HepG2 (cell line): ENCODE measurements around the gene APOA1. TPM values are rescaled to one million over a fixed set of nuclear protein-coding genes. Genes with fewer than 3 reads are reported as not detected.
A peak's percentile ranks its signal among the peaks of the same experiment; 100 is the strongest.

ENCODE experiments used
- ARNT2 ChIP-seq: sonication (generic); formaldehyde crosslinking; IDR thresholded peaks from 2 replicates; pipeline ENCODE4 v1.8.0; 2022; ENCODE audit warnings: mild to moderate bottlenecking, low read depth, missing genetic modification reagents, moderate library complexity
- ATRX ChIP-seq: sonication (generic); formaldehyde crosslinking; IDR thresholded peaks from 2 replicates; pipeline ENCODE4 v1.4.0; 2020; ENCODE audit warnings: missing genetic modification reagents, borderline replicate concordance
- ELF1 ChIP-seq: sonication (generic); formaldehyde crosslinking; IDR thresholded peaks from 2 replicates; pipeline ENCODE4 v1.4.0; 2020; ENCODE audit warnings: missing genetic modification reagents
- FOXK1 ChIP-seq: sonication (generic); formaldehyde crosslinking; IDR thresholded peaks from 2 replicates; pipeline ENCODE4 v1.4.0; 2020; ENCODE audit warnings: low read depth, missing genetic modification reagents, borderline replicate concordance
- HNRNPUL1 ChIP-seq: fragments of 200-400 bp; formaldehyde crosslinking; IDR thresholded peaks from 2 replicates; pipeline ENCODE4 v1.6.1; 2017; ENCODE audit warnings: low read depth, mild to moderate bottlenecking, low read length, moderate library complexity
- MYC ChIP-seq: sonication (generic); formaldehyde crosslinking; IDR thresholded peaks from 2 replicates; pipeline ENCODE4 v1.9.0; 2021; ENCODE audit warnings: missing genetic modification reagents, borderline replicate concordance
- PHF8 ChIP-seq: sonication (generic); formaldehyde crosslinking; IDR thresholded peaks from 2 replicates; pipeline ENCODE4 v1.5.0; 2020; ENCODE audit warnings: missing genetic modification reagents
- RAD51 ChIP-seq: fragments of 450-650 bp; IDR thresholded peaks from 2 replicates; pipeline ENCODE4 v1.6.1; 2016; ENCODE audit warnings: borderline replicate concordance
- RNF2 ChIP-seq: fragments of 450-650 bp; conservative IDR thresholded peaks from 2 replicates; pipeline ENCODE4 v1.6.1; 2016; ENCODE audit warnings: low read depth
- TFAP4 ChIP-seq: sonication (generic); IDR thresholded peaks from 2 replicates; pipeline ENCODE4 v1.6.1; 2016; ENCODE audit warnings: low read depth, borderline replicate concordance
- TFE3 ChIP-seq: IDR thresholded peaks from 2 replicates; pipeline ENCODE4 v1.6.1; 2016
- ZBTB39 ChIP-seq: sonication (generic); formaldehyde crosslinking; IDR thresholded peaks from 2 replicates; pipeline ENCODE4 v1.5.0; 2020; ENCODE audit warnings: missing genetic modification reagents
- ZFP36L1 ChIP-seq: sonication (generic); formaldehyde crosslinking; IDR thresholded peaks from 2 replicates; pipeline ENCODE4 v1.8.0; 2022; ENCODE audit warnings: mild to moderate bottlenecking, missing genetic modification reagents, moderate library complexity
- ZNF160 ChIP-seq: sonication (generic); formaldehyde crosslinking; IDR thresholded peaks from 2 replicates; pipeline ENCODE4 v1.8.0; 2022; ENCODE audit warnings: mild to moderate bottlenecking, inconsistent platforms, missing genetic modification reagents
- ZNF256 ChIP-seq: sonication (generic); formaldehyde crosslinking; conservative IDR thresholded peaks from 2 replicates; pipeline ENCODE4 v1.4.0; 2020; ENCODE audit warnings: missing genetic modification reagents
- ZNF383 ChIP-seq: sonication (generic); formaldehyde crosslinking; IDR thresholded peaks from 2 replicates; pipeline ENCODE4 v1.4.0; 2020; ENCODE audit warnings: missing genetic modification reagents, mild to moderate bottlenecking, borderline replicate concordance
- ZNF713 ChIP-seq: sonication (generic); formaldehyde crosslinking; IDR thresholded peaks from 2 replicates; pipeline ENCODE4 v1.4.0; 2020; ENCODE audit warnings: mild to moderate bottlenecking, missing genetic modification reagents
- ZNF746 ChIP-seq: sonication (generic); formaldehyde crosslinking; IDR thresholded peaks from 2 replicates; pipeline ENCODE4 v1.8.0; 2022; ENCODE audit warnings: mild to moderate bottlenecking, missing genetic modification reagents
- ZNF75D ChIP-seq: sonication (generic); formaldehyde crosslinking; IDR thresholded peaks from 2 replicates; pipeline ENCODE4 v1.8.1; 2023; ENCODE audit warnings: missing genetic modification reagents, mild to moderate bottlenecking, borderline replicate concordance
- polyA plus RNA-seq, 8 experiments: library from polyadenylated mRNA; depleted of rRNA in 3 of 8; stranded (reverse) in 7 of 8; unstranded in 1 of 8; fragments of >200 nt; fragmentation: Illumina TruSeq in 4 of 8; extraction: Trizol in 4 of 8; gene quantifications; 2 replicates each; pipeline versions ENCODE4 v1.2.1 to v1.2.3, GENCODE V29; 2011 to 2016; ENCODE audit warnings: low read depth in 4 of 8, missing spikeins in 1 of 8, mixed read lengths in 1 of 8; ENCODE audit not compliant: insufficient read depth in 1 of 8
- total RNA-seq, 5 experiments: library from RNA; depleted of rRNA; stranded (reverse); fragments of >200 nt; fragmentation: Illumina TruSeq; extraction: Trizol; gene quantifications; 2 replicates each; pipeline ENCODE4 v1.2.3, GENCODE V29; 2016; ENCODE audit warnings: low read depth in 1 of 5
- TF ChIP-seq, protein P1 (sequence below): sonication (generic); formaldehyde crosslinking; IDR thresholded peaks from 2 replicates; pipeline ENCODE4 v1.4.0; 2020; ENCODE audit warnings: missing genetic modification reagents

The APOA1 gene
- total and polyA plus RNA-seq, 2 of the 13 experiments (the other 11 are each of a cell fraction or from before 2014, with no cell fraction given) = 1,973 to 5,485 TPM

DNA sequence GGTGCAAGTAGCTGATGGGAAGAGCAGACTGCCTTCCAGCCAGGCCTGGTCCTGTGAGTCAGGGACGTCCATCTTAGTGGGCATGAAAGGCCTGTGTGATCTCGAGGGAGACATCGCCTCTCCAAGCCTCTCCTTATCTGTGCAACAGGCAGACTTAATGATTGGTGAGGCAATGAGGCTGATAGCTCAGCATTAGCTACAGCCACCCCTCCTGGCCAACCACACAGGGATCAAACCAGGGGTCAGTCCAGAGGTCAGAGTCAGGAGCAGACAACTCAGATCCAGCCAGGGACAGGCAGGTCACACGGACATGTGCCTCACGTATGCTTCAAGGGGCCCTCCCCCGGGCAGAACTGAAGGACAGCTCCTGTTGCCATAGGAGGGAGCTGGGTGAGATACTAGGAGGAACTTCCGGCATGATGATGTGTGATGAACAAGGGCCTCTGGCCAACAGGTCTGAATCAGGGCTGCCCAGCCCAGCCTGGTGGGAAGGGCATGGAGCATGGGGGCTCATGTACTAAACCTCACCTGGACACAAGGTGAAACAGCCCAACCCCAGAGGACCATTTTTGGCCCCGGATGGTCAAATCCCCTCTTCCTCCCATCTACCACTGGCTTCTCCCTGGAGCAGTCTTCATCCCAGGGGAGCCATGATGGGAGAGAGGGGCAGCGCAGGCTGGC, 10.5 kb downstream of the APOA1 start (continued):
- no peak for TF ChIP-seq RAD51
- no peak; the same call in none of the 2 replicates for TF ChIP-seq PHF8 (CRISPR knock-in tag)
- TF ChIP-seq TFAP4 = peak; percentile 71; the same call in 1 of the 2 replicates
- peak; percentile 92; the same call in 1 of the 2 replicates for TF ChIP-seq ZNF746
- TF ChIP-seq ARNT2 (CRISPR knock-in tag) = no peak
- TF ChIP-seq ZNF713 (CRISPR knock-in tag) = no peak
- peak; percentile 83 for TF ChIP-seq TFE3 (CRISPR knock-in tag)
- peak; percentile 71; the same call in 1 of the 2 replicates for TF ChIP-seq ZNF160 (CRISPR knock-in tag)
- peak; percentile 96 for TF ChIP-seq ZFP36L1 (CRISPR knock-in tag)
- no peak for TF ChIP-seq RNF2
- peak; percentile 81; the same call in 1 of the 2 replicates for TF ChIP-seq FOXK1 (CRISPR knock-in tag)
- TF ChIP-seq ZNF383 = no peak
- no peak for TF ChIP-seq ATRX (CRISPR knock-in tag)
- TF ChIP-seq, protein P1, sequence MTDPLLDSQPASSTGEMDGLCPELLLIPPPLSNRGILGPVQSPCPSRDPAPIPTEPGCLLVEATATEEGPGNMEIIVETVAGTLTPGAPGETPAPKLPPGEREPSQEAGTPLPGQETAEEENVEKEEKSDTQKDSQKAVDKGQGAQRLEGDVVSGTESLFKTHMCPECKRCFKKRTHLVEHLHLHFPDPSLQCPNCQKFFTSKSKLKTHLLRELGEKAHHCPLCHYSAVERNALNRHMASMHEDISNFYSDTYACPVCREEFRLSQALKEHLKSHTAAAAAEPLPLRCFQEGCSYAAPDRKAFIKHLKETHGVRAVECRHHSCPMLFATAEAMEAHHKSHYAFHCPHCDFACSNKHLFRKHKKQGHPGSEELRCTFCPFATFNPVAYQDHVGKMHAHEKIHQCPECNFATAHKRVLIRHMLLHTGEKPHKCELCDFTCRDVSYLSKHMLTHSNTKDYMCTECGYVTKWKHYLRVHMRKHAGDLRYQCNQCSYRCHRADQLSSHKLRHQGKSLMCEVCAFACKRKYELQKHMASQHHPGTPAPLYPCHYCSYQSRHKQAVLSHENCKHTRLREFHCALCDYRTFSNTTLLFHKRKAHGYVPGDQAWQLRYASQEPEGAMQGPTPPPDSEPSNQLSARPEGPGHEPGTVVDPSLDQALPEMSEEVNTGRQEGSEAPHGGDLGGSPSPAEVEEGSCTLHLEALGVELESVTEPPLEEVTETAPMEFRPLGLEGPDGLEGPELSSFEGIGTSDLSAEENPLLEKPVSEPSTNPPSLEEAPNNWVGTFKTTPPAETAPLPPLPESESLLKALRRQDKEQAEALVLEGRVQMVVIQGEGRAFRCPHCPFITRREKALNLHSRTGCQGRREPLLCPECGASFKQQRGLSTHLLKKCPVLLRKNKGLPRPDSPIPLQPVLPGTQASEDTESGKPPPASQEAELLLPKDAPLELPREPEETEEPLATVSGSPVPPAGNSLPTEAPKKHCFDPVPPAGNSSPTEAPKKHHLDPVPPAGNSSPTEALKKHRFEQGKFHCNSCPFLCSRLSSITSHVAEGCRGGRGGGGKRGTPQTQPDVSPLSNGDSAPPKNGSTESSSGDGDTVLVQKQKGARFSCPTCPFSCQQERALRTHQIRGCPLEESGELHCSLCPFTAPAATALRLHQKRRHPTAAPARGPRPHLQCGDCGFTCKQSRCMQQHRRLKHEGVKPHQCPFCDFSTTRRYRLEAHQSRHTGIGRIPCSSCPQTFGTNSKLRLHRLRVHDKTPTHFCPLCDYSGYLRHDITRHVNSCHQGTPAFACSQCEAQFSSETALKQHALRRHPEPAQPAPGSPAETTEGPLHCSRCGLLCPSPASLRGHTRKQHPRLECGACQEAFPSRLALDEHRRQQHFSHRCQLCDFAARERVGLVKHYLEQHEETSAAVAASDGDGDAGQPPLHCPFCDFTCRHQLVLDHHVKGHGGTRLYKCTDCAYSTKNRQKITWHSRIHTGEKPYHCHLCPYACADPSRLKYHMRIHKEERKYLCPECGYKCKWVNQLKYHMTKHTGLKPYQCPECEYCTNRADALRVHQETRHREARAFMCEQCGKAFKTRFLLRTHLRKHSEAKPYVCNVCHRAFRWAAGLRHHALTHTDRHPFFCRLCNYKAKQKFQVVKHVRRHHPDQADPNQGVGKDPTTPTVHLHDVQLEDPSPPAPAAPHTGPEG (CRISPR knock-in tag) = no peak
- TF ChIP-seq ZNF256 (CRISPR knock-in tag) = no peak; the same call in 1 of the 2 replicates
- peak; percentile 60 for TF ChIP-seq ELF1 (CRISPR knock-in tag)
- no peak for TF ChIP-seq ZNF75D (CRISPR knock-in tag)
- TF ChIP-seq MYC (CRISPR knock-in tag) = peak; percentile 95
- no peak for TF ChIP-seq HNRNPUL1
- TF ChIP-seq ZBTB39 (CRISPR knock-in tag) = 0 out of 2 replicates have a peak, but pooled peaks have one; percentile 47
